Body of pancreas (tissue), 4 donors: ENCODE results near the gene ORMDL2. TPM values are rescaled to one million over a fixed set of nuclear protein-coding genes. Genes with fewer than 3 reads are reported as not detected.

Source experiments
- ATAC-seq: fragments of 150-250 bp; one replicate; pipeline ENCODE4 v1.9.1; 2016
- DNase-seq, 4 donors: peaks; one replicate each; pipeline ENCODE4 v3.0.0-alpha.2; 2019
- H3K27ac ChIP-seq, 4 donors: fragments of 200-600 bp; sonication (generic); 1 replicate in 3 of 4; 2 replicates in 1 of 4; pipeline versions ENCODE4 v1.5.1 to v1.6.1; 2016 to 2019; ENCODE audit warnings: mild to moderate bottlenecking in 1 of 4, mixed read lengths in 1 of 4, moderate library complexity in 1 of 4
- H3K27me3 ChIP-seq, 2 donors: fragments of 200-600 bp; sonication (generic); one replicate each; pipeline ENCODE4 v1.6.0; 2016; ENCODE audit warnings: mild to moderate bottlenecking in 1 of 2
- H3K36me3 ChIP-seq, 2 donors: fragments of 200-600 bp; sonication (generic); replicated peaks in 1 of 2; 2 replicates each; pipeline ENCODE4 v1.5.1; 2016; ENCODE audit warnings: low read depth in 2 of 2; ENCODE audit not compliant: insufficient read depth in 1 of 2
- H3K4me1 ChIP-seq: fragments of 200-600 bp; sonication (generic); one replicate; pipeline ENCODE4 v1.6.0; 2016
- H3K4me3 ChIP-seq, 2 donors: fragments of 200-600 bp; sonication (generic); 1 replicate in 1 of 2; 2 replicates in 1 of 2; pipeline ENCODE4 v1.5.1; 2016 to 2019
- H3K9me3 ChIP-seq, 3 donors: fragments of 200-600 bp; sonication (generic); 1 replicate in 2 of 3; 2 replicates in 1 of 3; pipeline ENCODE4 v1.5.1; 2016
- POLR2A ChIP-seq, 3 donors: fragments of 450-650 bp; IDR thresholded peaks; one replicate each; pipeline ENCODE4 v1.6.1; 2016; ENCODE audit warnings: antibody characterized with exemption in 3 of 3, mild to moderate bottlenecking in 2 of 3
- WGBS, 2 donors: methylation state at CpG; one replicate each; pipeline ENCODE4 v1.1.5; 2017; 5-methylcytosine and 5-hydroxymethylcytosine counted together
- intact Hi-C: fragments of 100-400 bp; cut with DNase I; formaldehyde crosslinking; loops from one replicate; pipeline ENCODE4 v1.15.1; 2023
- total RNA-seq, 2 donors: library from RNA; depleted of rRNA; stranded (reverse); fragments of >200 nt; gene quantifications; one replicate each; pipeline ENCODE4 v1.1.0, GENCODE V29; 2016
- TF ChIP-seq, protein P1 (sequence below), 7 experiments: fragments of 450-650 bp in 4 of 7; fragments of 200-600 bp in 3 of 7; sonication (generic) in 3 of 7; IDR thresholded peaks; one replicate each; pipeline ENCODE4 v1.5.1; 2016 to 2019; ENCODE audit warnings: antibody characterized with exemption in 7 of 7

Gene ORMDL2
- total RNA-seq, 2 donors from 2014 or later = 6.0 to 12.5 TPM

DNA sequence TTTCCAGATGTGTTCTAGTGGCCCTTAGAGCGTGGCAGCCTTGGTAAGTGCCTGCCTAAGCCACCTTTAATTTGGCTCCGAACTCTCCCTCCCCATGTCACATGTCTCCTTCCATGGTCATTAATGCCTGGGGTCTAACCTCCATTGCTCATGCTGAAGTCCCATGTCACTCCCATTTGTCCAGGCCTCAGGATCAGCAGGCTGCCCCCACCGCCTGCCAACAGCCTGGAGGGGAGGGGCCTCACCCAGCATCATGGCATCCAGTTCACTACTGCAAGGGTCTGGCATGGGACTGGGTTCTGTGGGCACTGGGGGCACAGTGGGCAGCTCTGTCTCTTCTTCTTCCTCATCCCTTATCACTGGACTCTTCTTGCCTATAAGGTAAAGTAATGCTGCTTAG is 20.5 kb downstream of the ORMDL2 start:
- TF ChIP-seq, protein P1, sequence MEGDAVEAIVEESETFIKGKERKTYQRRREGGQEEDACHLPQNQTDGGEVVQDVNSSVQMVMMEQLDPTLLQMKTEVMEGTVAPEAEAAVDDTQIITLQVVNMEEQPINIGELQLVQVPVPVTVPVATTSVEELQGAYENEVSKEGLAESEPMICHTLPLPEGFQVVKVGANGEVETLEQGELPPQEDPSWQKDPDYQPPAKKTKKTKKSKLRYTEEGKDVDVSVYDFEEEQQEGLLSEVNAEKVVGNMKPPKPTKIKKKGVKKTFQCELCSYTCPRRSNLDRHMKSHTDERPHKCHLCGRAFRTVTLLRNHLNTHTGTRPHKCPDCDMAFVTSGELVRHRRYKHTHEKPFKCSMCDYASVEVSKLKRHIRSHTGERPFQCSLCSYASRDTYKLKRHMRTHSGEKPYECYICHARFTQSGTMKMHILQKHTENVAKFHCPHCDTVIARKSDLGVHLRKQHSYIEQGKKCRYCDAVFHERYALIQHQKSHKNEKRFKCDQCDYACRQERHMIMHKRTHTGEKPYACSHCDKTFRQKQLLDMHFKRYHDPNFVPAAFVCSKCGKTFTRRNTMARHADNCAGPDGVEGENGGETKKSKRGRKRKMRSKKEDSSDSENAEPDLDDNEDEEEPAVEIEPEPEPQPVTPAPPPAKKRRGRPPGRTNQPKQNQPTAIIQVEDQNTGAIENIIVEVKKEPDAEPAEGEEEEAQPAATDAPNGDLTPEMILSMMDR (IDR thresholded peaks at IDR 0.05) = no peak
- no peaks in the 10 kb centered on the region for H3K27me3 ChIP-seq
- intact Hi-C loops = loop anchor here (10.0 kb wide), 1 partner anchor 76 kb away; no protein-coding TSS in a partner anchor
- H3K27ac ChIP-seq = no peak overlapping the region
- WGBS, 2 donors = 84 to 86% methylated on average over 3 of the region's 3 CpGs
- H3K9me3 ChIP-seq = no peaks in the 10 kb centered on the region
- H3K36me3 ChIP-seq = no peaks in the 10 kb centered on the region
- ATAC-seq = no peak
- H3K4me1 ChIP-seq = no peaks in the 10 kb centered on the region
- no peak overlapping the region for H3K4me3 ChIP-seq
- no peak for DNase-seq

DNA sequence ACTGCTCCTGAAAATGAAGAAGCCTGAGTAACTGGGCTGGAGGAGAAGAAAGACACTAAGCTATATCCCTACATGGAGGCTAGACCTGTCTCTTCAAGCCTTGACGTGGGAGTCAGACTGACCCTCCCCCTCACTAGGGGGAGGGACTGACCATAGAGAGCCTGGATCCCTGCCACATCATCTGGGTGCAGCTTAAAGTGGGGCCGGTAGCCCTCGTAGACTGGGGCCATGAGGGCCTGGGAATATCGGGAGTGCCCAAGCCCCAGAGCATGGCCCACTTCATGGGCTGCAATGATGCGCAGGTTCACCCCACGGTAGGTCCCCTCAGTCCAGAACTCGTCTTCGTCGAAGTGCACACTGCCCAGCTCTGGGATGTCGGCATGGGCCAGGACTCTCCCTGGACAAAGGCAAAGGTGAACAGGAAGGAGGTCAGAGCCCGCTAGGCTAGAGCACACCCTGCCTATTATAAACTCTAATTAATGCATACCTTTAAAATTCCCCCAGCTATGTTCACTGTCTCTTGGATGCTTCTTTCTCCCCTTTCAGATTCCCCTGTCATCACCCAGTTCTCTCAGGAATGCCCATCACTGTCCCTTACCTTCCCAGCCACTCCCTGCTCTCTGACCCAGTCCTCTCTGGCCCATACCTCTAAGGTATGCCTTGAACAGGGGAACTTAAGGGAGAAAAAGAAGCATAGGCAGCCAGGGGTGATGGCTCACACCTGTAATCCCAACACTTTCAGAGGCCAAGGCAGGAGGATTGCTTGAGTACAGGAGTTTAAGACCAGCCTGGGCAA is 21.7 kb downstream of the ORMDL2 start:
- no peak for TF ChIP-seq POLR2A (IDR thresholded peaks at IDR 0.05)
- TF ChIP-seq, protein P1 (IDR thresholded peaks at IDR 0.05) = no peak
- Histone ChIP-seq H3K27ac (no peak overlapping the region), H3K4me1 (no peaks in the 10 kb centered on the region), H3K9me3 (no peaks in the 10 kb centered on the region), H3K27me3 (no peaks in the 10 kb centered on the region), H3K4me3 (no peak overlapping the region), H3K36me3 (no peaks in the 10 kb centered on the region)
- WGBS, 2 donors = 82% methylated on average over 11 of the region's 11 CpGs
- intact Hi-C loops = loop anchor here (10.0 kb wide), 1 partner anchor 75 kb away; no protein-coding TSS in a partner anchor
- DNase-seq = no peak
- ATAC-seq = no peak

DNA sequence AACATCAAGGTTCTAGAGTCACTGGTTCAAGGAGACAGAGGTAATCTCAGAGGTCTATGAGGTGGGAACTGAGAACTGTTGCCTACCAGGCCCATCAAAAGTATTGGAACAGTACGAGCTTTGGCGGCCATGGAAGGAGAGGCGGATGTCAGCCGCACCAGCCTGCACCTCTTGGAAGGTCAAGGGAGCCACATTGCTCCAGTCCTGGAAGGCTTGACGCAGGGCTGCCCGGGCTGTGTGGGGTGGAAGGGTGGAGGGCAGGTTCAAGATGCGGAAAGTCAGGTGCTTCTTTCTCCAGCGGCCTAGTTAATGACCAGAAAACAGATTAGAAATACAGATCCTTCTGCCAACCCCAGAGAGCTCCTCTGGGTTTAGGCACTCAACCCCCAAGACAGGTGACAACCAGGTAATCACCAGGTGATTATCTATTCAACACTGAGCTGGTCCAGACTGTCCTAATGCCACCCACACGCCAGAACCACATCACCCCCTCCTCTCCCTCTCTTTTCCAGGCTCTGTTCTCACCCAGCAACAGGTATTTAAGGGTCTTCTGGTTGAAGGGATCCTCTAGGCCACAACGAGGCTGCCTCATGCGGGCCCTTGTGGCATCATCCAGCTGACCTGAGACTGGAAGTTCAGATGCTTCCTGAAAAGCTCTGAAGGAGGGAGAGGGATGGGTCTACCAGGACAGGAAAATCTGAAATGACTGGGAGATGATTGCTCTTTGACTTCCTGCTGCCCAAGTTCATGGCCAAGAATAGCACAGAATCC is 22.9 kb downstream of the ORMDL2 start:
- no peak overlapping the region for H3K4me3 ChIP-seq
- H3K27me3 ChIP-seq = no peaks in the 10 kb centered on the region
- ATAC-seq (no peak), DNase-seq (no peak)
- intact Hi-C loops = no loop called here
- 82% methylated on average over 10 to 11 of the region's 11 CpGs for WGBS, 2 donors
- H3K36me3 ChIP-seq = no peaks in the 10 kb centered on the region
- no peaks in the 10 kb centered on the region for H3K9me3 ChIP-seq
- H3K27ac ChIP-seq = no peak overlapping the region
- TF ChIP-seq, protein P1 (IDR thresholded peaks at IDR 0.05) = no peak
- no peak for TF ChIP-seq POLR2A (IDR thresholded peaks at IDR 0.05)
- no peaks in the 10 kb centered on the region for H3K4me1 ChIP-seq

DNA sequence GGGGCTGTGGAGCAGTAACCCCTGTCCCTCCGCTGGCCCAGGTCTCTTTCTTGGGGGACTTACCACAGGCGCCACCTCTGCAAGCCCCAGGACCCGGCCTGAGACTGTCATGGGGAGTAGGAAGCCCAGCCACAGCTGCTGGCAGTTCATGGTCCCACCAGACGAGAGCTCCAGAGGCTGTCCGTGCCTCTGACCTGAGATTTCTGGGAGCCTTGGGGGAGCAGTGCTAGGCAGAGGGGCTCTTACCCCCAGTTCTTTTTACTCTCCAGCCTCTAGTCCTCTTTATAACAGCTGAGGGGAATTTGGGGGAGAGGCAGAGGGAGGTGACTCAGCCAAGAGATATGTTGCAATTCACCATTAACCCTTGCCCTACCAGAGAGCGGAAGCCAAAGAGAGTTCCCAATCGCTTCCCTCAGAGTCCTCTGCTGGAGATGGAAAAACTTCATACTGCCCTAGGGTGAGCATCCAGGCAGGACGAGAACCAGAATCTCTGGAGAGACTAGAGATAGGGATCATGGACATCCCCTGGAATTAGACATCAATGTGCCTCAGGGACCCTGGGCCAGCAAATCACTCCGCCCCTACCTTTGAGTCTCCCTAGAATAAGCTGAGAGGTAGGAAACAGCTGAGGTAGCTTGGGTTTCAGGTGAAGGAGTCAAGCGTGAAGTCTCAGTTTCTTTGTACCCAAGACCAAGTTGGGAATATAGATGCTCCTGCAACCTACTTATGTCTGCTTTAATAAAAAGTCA is 25.0 kb downstream of the ORMDL2 start, which contains the start of gene MMP19:
TSS of gene MMP19 (minus strand) at position 256 of the 749 bp plus-strand sequence. CDS start at position 150, 106 bp downstream.
- intact Hi-C loops = no loop called here
- H3K27ac ChIP-seq = no peak within 1 kb of the TSS
- ATAC-seq (peak; percentile 55), DNase-seq (peak in 1 of 4 donors; percentile 42)
- H3K4me3 ChIP-seq = no peak within 1 kb of the TSS
- WGBS, 2 donors = 58 to 75% methylated on average over 7 to 10 of the region's 10 CpGs
- no peaks in the 10 kb centered on the region for H3K36me3 ChIP-seq
- H3K9me3 ChIP-seq = no peaks in the 10 kb centered on the region
- H3K4me1 ChIP-seq = no peaks in the 10 kb centered on the region
- no peaks in the 10 kb centered on the region for H3K27me3 ChIP-seq
- TF ChIP-seq, protein P1 (IDR thresholded peaks at IDR 0.05) = no peak
- TF ChIP-seq POLR2A (IDR thresholded peaks at IDR 0.05) = peak in 2 of 3 donors; percentile 28 to 35
